IMR-90 (cell line): ENCODE results near the gene LIN7B. TPM values are rescaled to one million over a fixed set of nuclear protein-coding genes. Genes with fewer than 3 reads are reported as not detected.
A peak's percentile ranks its signal among the peaks of the same experiment; 100 is the strongest.

Experiments
- ATAC-seq: fragments of 200-7000 bp; cut with Tn5 transposase; 2 replicates; pipeline ENCODE4 v1.9.1; 2020; ENCODE audit warnings: low read depth, mild to moderate bottlenecking, moderate library complexity
- BruUV-seq: library from RNA; stranded (reverse); fragments of 400-500 nt; replicated peaks from 2 replicates; lab custom pipeline; 2021; lab: Mats Ljungman, UMichigan
- CTCF ChIA-PET: fragments of 300-600 bp; formaldehyde crosslinking; extraction: SDS; loops from one replicate; lab custom pipeline; 2021; ENCODE audit warnings: antibody characterized with exemption; lab: Yijun Ruan, JAX
- POLR2A ChIA-PET: fragments of 300-600 bp; sonication (Branson Sonifier 250); formaldehyde crosslinking; loops from one replicate; lab custom pipeline; 2022; ENCODE audit warnings: antibody characterized with exemption; ENCODE audit not compliant: unreplicated experiment; lab: Charles Lee
- DNase-seq: peaks from one replicate; pipeline ENCODE4 v3.0.0; 2013
- H2AFZ ChIP-seq: replicated peaks from 2 replicates; pipeline ENCODE3; 2013; ENCODE audit warnings: low read length, mild to moderate bottlenecking; ENCODE audit not compliant: poor library complexity
- H2AK5ac ChIP-seq: 2 replicates; pipeline ENCODE4 v1.6.1; 2013; ENCODE audit warnings: low read depth, low read length, inconsistent platforms
- H2AK9ac ChIP-seq: replicated peaks from 2 replicates; pipeline ENCODE3; 2013; ENCODE audit warnings: mild to moderate bottlenecking, low read depth, low read length, moderate library complexity; ENCODE audit not compliant: poor library complexity
- H2BK120ac ChIP-seq: 2 replicates; pipeline ENCODE4 v1.6.1; 2013; ENCODE audit warnings: low read depth, low read length, inconsistent platforms
- H2BK15ac ChIP-seq: 3 replicates; pipeline ENCODE4 v1.6.1; 2013; ENCODE audit warnings: low read depth, low read length, inconsistent platforms
- H2BK20ac ChIP-seq: 2 replicates; pipeline ENCODE4 v1.6.1; 2013; ENCODE audit warnings: low read depth, mild to moderate bottlenecking, inconsistent platforms, low read length, moderate library complexity
- H2BK5ac ChIP-seq: 2 replicates; pipeline ENCODE4 v1.6.1; 2013; ENCODE audit warnings: mild to moderate bottlenecking, low read depth, low read length, inconsistent platforms; ENCODE audit not compliant: poor library complexity, severe bottlenecking
- H3K14ac ChIP-seq: replicated peaks from 2 replicates; pipeline ENCODE4 v1.6.1; 2013; ENCODE audit warnings: low read depth, low read length, inconsistent platforms
- H3K18ac ChIP-seq: 2 replicates; pipeline ENCODE4 v1.6.1; 2013; ENCODE audit warnings: low read depth, low read length, control low read depth
- H3K23ac ChIP-seq: 2 replicates; pipeline ENCODE4 v1.6.1; 2013; ENCODE audit warnings: low read depth, low read length, inconsistent platforms
- H3K27ac ChIP-seq: 2 replicates; pipeline ENCODE4 v1.5.1; 2013; ENCODE audit warnings: mild to moderate bottlenecking, control low read depth, low read length; ENCODE audit not compliant: insufficient read depth
- H3K27me3 ChIP-seq: 2 replicates; pipeline ENCODE4 v1.6.1; 2013; ENCODE audit warnings: low read length; ENCODE audit not compliant: control insufficient read depth, insufficient read depth
- H3K36me3 ChIP-seq: 2 replicates; pipeline ENCODE4 v1.6.1; 2013; ENCODE audit warnings: low read length, mixed read lengths; ENCODE audit not compliant: control insufficient read depth, insufficient read depth
- H3K4ac ChIP-seq: 2 replicates; pipeline ENCODE4 v1.6.1; 2013; ENCODE audit warnings: low read depth, low read length, inconsistent platforms
- H3K4me1 ChIP-seq: 2 replicates; pipeline ENCODE4 v1.6.1; 2013; ENCODE audit warnings: low read length, mixed read lengths; ENCODE audit not compliant: control insufficient read depth, insufficient read depth
- H3K4me2 ChIP-seq: 2 replicates; pipeline ENCODE4 v1.6.1; 2013; ENCODE audit warnings: low read depth, mild to moderate bottlenecking, control low read depth, low read length, moderate library complexity
- H3K4me3 ChIP-seq: 2 replicates; pipeline ENCODE4 v1.5.1; 2013; ENCODE audit warnings: low read depth, mild to moderate bottlenecking, control low read depth, low read length, moderate library complexity; ENCODE audit not compliant: insufficient read depth
- H3K56ac ChIP-seq: 2 replicates; pipeline ENCODE4 v1.6.1; 2013; ENCODE audit warnings: low read length, inconsistent platforms; ENCODE audit not compliant: insufficient read depth; ENCODE audit errors: extremely low read depth
- H3K79me1 ChIP-seq, 2 experiments: 2 replicates each; pipeline ENCODE4 v1.6.1; 2013; ENCODE audit warnings: low read length in 2 of 2, inconsistent platforms in 1 of 2, low read depth in 1 of 2
- H3K9ac ChIP-seq: 2 replicates; pipeline ENCODE4 v1.6.1; 2013; ENCODE audit warnings: low read depth, low read length, control low read depth
- H3K9me1 ChIP-seq: 2 replicates; pipeline ENCODE4 v1.6.1; 2013; ENCODE audit warnings: low read length, inconsistent platforms; ENCODE audit not compliant: insufficient read depth
- H3K9me3 ChIP-seq: 2 replicates; pipeline ENCODE4 v1.6.1; 2013; ENCODE audit warnings: low read length; ENCODE audit not compliant: control insufficient read depth, insufficient read depth
- H4K20me1 ChIP-seq: 2 replicates; pipeline ENCODE4 v1.6.1; 2013; ENCODE audit warnings: low read length, inconsistent platforms; ENCODE audit not compliant: insufficient read depth
- H4K5ac ChIP-seq: 2 replicates; pipeline ENCODE4 v1.6.1; 2013; ENCODE audit warnings: mild to moderate bottlenecking, low read depth, low read length, control low read depth
- H4K8ac ChIP-seq, 2 experiments: 2 replicates each; pipeline ENCODE4 v1.6.1; 2013; ENCODE audit warnings: low read depth in 2 of 2, low read length in 2 of 2, control low read depth in 1 of 2, inconsistent platforms in 1 of 2
- H4K91ac ChIP-seq: 2 replicates; pipeline ENCODE4 v1.6.1; 2013; ENCODE audit warnings: low read depth, low read length, inconsistent platforms; ENCODE audit not compliant: insufficient read depth
- BHLHE40 ChIP-seq: fragments of 150-350 bp; IDR thresholded peaks from 2 replicates; pipeline ENCODE4 v1.6.1; 2016; ENCODE audit warnings: mild to moderate bottlenecking, low read depth, low read length
- NFE2L2 ChIP-seq: fragments of 150-350 bp; IDR thresholded peaks from 2 replicates; pipeline ENCODE4 v1.6.1; 2016; ENCODE audit warnings: low read depth, mild to moderate bottlenecking, low read length
- RAD21 ChIP-seq: IDR thresholded peaks from 2 replicates; pipeline ENCODE4 v1.6.1; 2012; ENCODE audit warnings: low read length, improper control_type of control experiment
- SMC3 ChIP-seq: fragments of 150-350 bp; IDR thresholded peaks from 2 replicates; pipeline ENCODE4 v1.6.1; 2016; ENCODE audit warnings: low read depth, mild to moderate bottlenecking, antibody characterized with exemption, low read length, moderate library complexity
- WGBS, 2 experiments: methylation state at CpG; one replicate each; pipeline versions ENCODE4 v1.1.5 to v1.1.7; 2013; ENCODE audit warnings: missing lambda C conversion rate in 2 of 2; ENCODE audit not compliant: insufficient read length in 1 of 2; ENCODE audit errors: extremely low coverage in 2 of 2; 5-methylcytosine and 5-hydroxymethylcytosine counted together
- dilution Hi-C: fragments of 300-500 bp; cut with HindIII; formaldehyde crosslinking; loops from one replicate; pipeline ENCODE4 v1.14.3; 2018; ENCODE audit warnings: low sequenced_read_pairs; ENCODE audit not compliant: unreplicated experiment
- in situ Hi-C: fragments of 300-500 bp; cut with MboI; formaldehyde crosslinking; loops from 3 replicates; pipeline ENCODE4 v1.14.3; 2019; ENCODE audit warnings: low sequenced_read_pairs, inconsistent platforms, mixed read lengths
- intact Hi-C: fragments of 100-400 bp; cut with micrococcal nuclease; formaldehyde crosslinking; loops from 2 replicates; pipeline ENCODE4 v1.10.0; 2022
- polyA plus RNA-seq, 3 experiments: library from polyadenylated mRNA; depleted of rRNA; stranded (reverse); fragments of >200 nt; gene quantifications; 2 replicates each; pipeline ENCODE4 v1.2.3, GENCODE V29; 2012; ENCODE audit warnings: low replicate concordance in 1 of 3
- total RNA-seq: library from RNA; depleted of rRNA; stranded (reverse); fragments of >200 nt; gene quantifications from 2 replicates; pipeline ENCODE4 v1.2.3, GENCODE V29; 2012
- TF ChIP-seq, protein P1 (sequence below): conservative IDR thresholded peaks from 2 replicates; pipeline ENCODE4 v1.5.1; 2012; ENCODE audit warnings: mild to moderate bottlenecking, low read depth, low read length, improper control_type of control experiment

The LIN7B gene
- total and polyA plus RNA-seq, 2 of the 4 experiments (the other 2 are of a cell fraction): 3.8 to 8.0 TPM

DNA sequence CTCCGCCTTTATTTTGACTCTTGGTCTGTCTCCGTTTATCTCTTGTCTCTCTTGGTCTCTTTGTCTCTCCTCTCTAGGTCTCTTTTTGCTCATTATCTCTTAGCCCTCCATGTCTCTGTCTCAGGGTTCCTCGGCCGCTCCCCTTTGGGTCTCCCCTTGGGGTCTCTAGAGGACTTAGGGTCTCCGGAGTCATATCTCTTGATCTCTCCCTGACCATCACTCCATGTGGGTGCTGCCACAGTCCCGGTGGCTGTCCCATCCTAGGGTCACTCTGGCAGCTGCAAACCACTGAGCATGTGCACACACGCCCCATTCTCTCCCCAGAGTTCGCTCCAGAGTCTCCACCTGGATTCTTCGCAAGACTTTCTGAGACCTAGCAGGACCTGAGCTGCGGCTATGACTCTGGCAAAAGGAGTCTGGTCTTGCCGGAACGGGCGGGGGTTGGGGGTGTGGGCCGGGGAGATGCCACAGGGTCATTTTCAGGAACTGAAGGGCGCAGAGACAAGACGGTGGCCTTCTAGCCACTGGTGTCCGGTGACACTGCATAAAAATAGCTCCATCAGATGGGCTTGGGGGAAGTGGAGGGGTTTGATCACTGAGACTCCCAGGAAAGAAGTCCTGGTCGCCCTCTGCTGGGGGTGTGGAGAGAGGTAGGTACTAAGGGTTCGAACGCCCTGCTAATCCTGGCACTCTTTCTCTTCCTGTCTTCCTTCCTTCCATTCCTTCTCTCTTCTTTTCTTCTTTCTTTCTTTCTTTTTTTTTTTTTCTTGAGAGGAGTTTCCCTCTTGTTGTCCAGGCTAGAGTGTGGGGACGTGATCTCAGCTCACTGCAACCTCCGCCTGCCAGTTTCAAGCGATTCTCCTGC, 40.4 kb upstream of the LIN7B start:
- Histone ChIP-seq H3K9ac (no peak overlapping the region), H2AK5ac (no peak overlapping the region), H3K14ac (no peak overlapping the region), H3K23ac (no peak overlapping the region), H2BK120ac (no peak overlapping the region), H3K56ac (no peak overlapping the region), H3K4me1 (no peaks in the 10 kb centered on the region), H3K4me3 (no peak overlapping the region), H3K9me1 (no peaks in the 10 kb centered on the region), H3K18ac (no peak overlapping the region), H3K27ac (no peak overlapping the region), H4K5ac (no peak overlapping the region), H2BK5ac (no peak overlapping the region), H3K27me3 (peaks cover 36% of the 10 kb centered on the region), H3K4ac (no peak overlapping the region), H2BK20ac (no peak overlapping the region), H3K79me1 (no peaks in the 10 kb centered on the region), H4K8ac (no peak overlapping the region), H4K91ac (no peak overlapping the region), H2AK9ac (no peak overlapping the region), H3K4me2 (no peak overlapping the region), H3K9me3 (peaks cover 18% of the 10 kb centered on the region), H2BK15ac (no peak overlapping the region), H2AFZ (no peak overlapping the region), H3K36me3 (no peaks in the 10 kb centered on the region), H4K20me1 (no peaks in the 10 kb centered on the region)
- no TSS peak for BruUV-seq
- dilution Hi-C loops (no loop called here), in situ Hi-C loops (no loop called here), intact Hi-C loops (loop anchor here (5.0 kb wide), 1 partner anchor 81 kb away; the partner anchor contains the start of genes GYS1 and RUVBL2)
- DNase-seq: no peak
- 77% methylated on average over 10 of the region's 23 CpGs; no CpG with 5 or more reads in 1 of the 2 experiments for WGBS, 2 experiments
- TF ChIP-seq RAD21 (peak; percentile 35), SMC3 (0 out of 2 replicates have a peak, but pooled peaks have one; percentile 12), NFE2L2 (no peak), BHLHE40 (no peak)
- TF ChIP-seq, protein P1, sequence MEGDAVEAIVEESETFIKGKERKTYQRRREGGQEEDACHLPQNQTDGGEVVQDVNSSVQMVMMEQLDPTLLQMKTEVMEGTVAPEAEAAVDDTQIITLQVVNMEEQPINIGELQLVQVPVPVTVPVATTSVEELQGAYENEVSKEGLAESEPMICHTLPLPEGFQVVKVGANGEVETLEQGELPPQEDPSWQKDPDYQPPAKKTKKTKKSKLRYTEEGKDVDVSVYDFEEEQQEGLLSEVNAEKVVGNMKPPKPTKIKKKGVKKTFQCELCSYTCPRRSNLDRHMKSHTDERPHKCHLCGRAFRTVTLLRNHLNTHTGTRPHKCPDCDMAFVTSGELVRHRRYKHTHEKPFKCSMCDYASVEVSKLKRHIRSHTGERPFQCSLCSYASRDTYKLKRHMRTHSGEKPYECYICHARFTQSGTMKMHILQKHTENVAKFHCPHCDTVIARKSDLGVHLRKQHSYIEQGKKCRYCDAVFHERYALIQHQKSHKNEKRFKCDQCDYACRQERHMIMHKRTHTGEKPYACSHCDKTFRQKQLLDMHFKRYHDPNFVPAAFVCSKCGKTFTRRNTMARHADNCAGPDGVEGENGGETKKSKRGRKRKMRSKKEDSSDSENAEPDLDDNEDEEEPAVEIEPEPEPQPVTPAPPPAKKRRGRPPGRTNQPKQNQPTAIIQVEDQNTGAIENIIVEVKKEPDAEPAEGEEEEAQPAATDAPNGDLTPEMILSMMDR: peak; percentile 15; the same call in 1 of the 2 replicates
- CTCF ChIA-PET: interaction anchor here (0.8 to 1.8 kb wide), 6 partner anchors 9 to 80 kb away, joined by 3 to 7 read pairs (median 4); partner anchors contain the start of genes GYS1, NTF4 and RUVBL2
- POLR2A ChIA-PET: no interaction called here
- peak; percentile 35; the same call in 1 of the 2 replicates for ATAC-seq
